H1 (cell line): Measurements from ENCODE around the gene NFIX. TPM values are rescaled to one million over a fixed set of nuclear protein-coding genes. Genes with fewer than 3 reads are reported as not detected.

ENCODE experiments used
- CTCF ChIA-PET: fragments of 300-600 bp; sonication (Branson Sonifier 250); formaldehyde crosslinking; loops from one replicate; lab custom pipeline; 2021; ENCODE audit not compliant: partially characterized antibody; lab: Charles Lee
- POLR2A ChIA-PET: fragments of 300-600 bp; sonication (Branson Sonifier 250); formaldehyde crosslinking; loops from one replicate; lab custom pipeline; 2021; ENCODE audit warnings: inconsistent platforms; ENCODE audit not compliant: partially characterized antibody; lab: Charles Lee
- DNase-seq, 2 experiments: peaks; one replicate each; pipeline versions ENCODE4 v3.0.0 to v3.0.0-alpha.2; 2010 to 2022; ENCODE audit warnings: low spot score in 2 of 2, low read depth in 1 of 2, mixed read lengths in 1 of 2
- FAIRE-seq: peaks from 2 replicates; lab custom pipeline; 2011; peaks lifted over from hg19 to GRCh38; lab: Jason Lieb, UNC
- H2AFZ ChIP-seq: 2 replicates; pipeline ENCODE4 v1.8.1; 2012; ENCODE audit warnings: low read length, inconsistent platforms
- H2AK5ac ChIP-seq: 2 replicates; pipeline ENCODE4 v1.6.1; 2013; ENCODE audit warnings: low read depth, low read length
- H2BK120ac ChIP-seq: replicated peaks from 2 replicates; pipeline ENCODE3; 2013; ENCODE audit warnings: low read depth, low read length, inconsistent platforms
- H2BK12ac ChIP-seq: 2 replicates; pipeline ENCODE4 v1.6.1; 2013; ENCODE audit warnings: low read depth, low read length
- H2BK15ac ChIP-seq: 2 replicates; pipeline ENCODE4 v1.6.1; 2013; ENCODE audit warnings: low read length
- H2BK20ac ChIP-seq: 2 replicates; pipeline ENCODE4 v1.6.1; 2013; ENCODE audit warnings: low read length
- H2BK5ac ChIP-seq: 2 replicates; pipeline ENCODE4 v1.6.1; 2013; ENCODE audit warnings: low read depth, low read length
- H3K14ac ChIP-seq: 2 replicates; pipeline ENCODE4 v1.6.1; 2013; ENCODE audit warnings: inconsistent platforms; ENCODE audit not compliant: insufficient read length
- H3K18ac ChIP-seq: 2 replicates; pipeline ENCODE4 v1.6.1; 2013; ENCODE audit warnings: low read length; ENCODE audit errors: extremely low read depth
- H3K23ac ChIP-seq: 2 replicates; pipeline ENCODE4 v1.6.1; 2013; ENCODE audit warnings: inconsistent platforms; ENCODE audit not compliant: insufficient read length
- H3K23me2 ChIP-seq: 2 replicates; pipeline ENCODE4 v1.6.1; 2013; ENCODE audit warnings: low read depth, low read length
- H3K27ac ChIP-seq: 2 replicates; pipeline ENCODE4 v1.6.1; 2011; ENCODE audit warnings: low read depth, low read length, inconsistent platforms
- H3K27me3 ChIP-seq, 4 experiments: replicated peaks in 1 of 4; 1 replicate in 1 of 4; 2 replicates in 3 of 4; pipeline versions ENCODE4 v1.6.1 to v1.8.1; 2011 to 2013; ENCODE audit warnings: low read length in 3 of 4, mild to moderate bottlenecking in 3 of 4, inconsistent platforms in 2 of 4, mixed read lengths in 2 of 4, moderate library complexity in 1 of 4; ENCODE audit not compliant: control insufficient read depth in 3 of 4, insufficient read depth in 3 of 4; ENCODE audit errors: extremely low read depth in 1 of 4
- H3K36me3 ChIP-seq, 4 experiments: 2 replicates each; pipeline versions ENCODE4 v1.6.1 to v1.8.1; 2011 to 2013; ENCODE audit warnings: mild to moderate bottlenecking in 4 of 4, low read length in 3 of 4, moderate library complexity in 2 of 4, control low read depth in 1 of 4, inconsistent platforms in 1 of 4; ENCODE audit not compliant: insufficient read depth in 4 of 4, control insufficient read depth in 2 of 4
- H3K4ac ChIP-seq: replicated peaks from 2 replicates; pipeline ENCODE3; 2013; ENCODE audit warnings: low read length, low read depth, mixed read lengths, inconsistent platforms; ENCODE audit not compliant: insufficient read length
- H3K4me1 ChIP-seq, 4 experiments: replicated peaks in 1 of 4; 1 replicate in 1 of 4; 2 replicates in 3 of 4; pipeline versions ENCODE4 v1.6.1 to v1.8.1; 2011 to 2013; ENCODE audit warnings: low read length in 3 of 4, inconsistent platforms in 2 of 4, mixed read lengths in 1 of 4; ENCODE audit not compliant: insufficient read depth in 4 of 4, control insufficient read depth in 3 of 4
- H3K4me2 ChIP-seq, 2 experiments: 2 replicates each; pipeline versions ENCODE4 v1.6.1 to v1.8.1; 2011 to 2013; ENCODE audit warnings: low read depth in 2 of 2, low read length in 2 of 2, control low read depth in 1 of 2, inconsistent platforms in 1 of 2, mild to moderate bottlenecking in 1 of 2; ENCODE audit not compliant: insufficient read depth in 1 of 2
- H3K4me3 ChIP-seq, 4 experiments: fragments of 200-600, 300-600 bp in 1 of 4; sonication (generic), shearing (Covaris generic), sonication (Bioruptor Twin) in 1 of 4; 2 replicates each; pipeline versions ENCODE4 v1.5.1 to v1.8.1; 2011 to 2016; ENCODE audit warnings: low read length in 4 of 4, low read depth in 3 of 4, control low read depth in 2 of 4, inconsistent platforms in 2 of 4, mild to moderate bottlenecking in 2 of 4, mixed read lengths in 1 of 4, moderate library complexity in 1 of 4; ENCODE audit not compliant: insufficient read depth in 2 of 4; ENCODE audit errors: extremely low read depth in 1 of 4
- H3K56ac ChIP-seq: replicated peaks from 2 replicates; pipeline ENCODE3; 2013; ENCODE audit warnings: low read depth, mild to moderate bottlenecking, mixed read lengths, low read length, inconsistent platforms; ENCODE audit not compliant: insufficient read length
- H3K79me1 ChIP-seq: 2 replicates; pipeline ENCODE4 v1.6.1; 2013; ENCODE audit warnings: low read depth, low read length, control low read depth
- H3K79me2 ChIP-seq, 2 experiments: 2 replicates each; pipeline versions ENCODE4 v1.6.1 to v1.8.1; 2012 to 2013; ENCODE audit warnings: low read length in 2 of 2, mild to moderate bottlenecking in 2 of 2, inconsistent platforms in 1 of 2; ENCODE audit not compliant: insufficient read depth in 2 of 2, control insufficient read depth in 1 of 2
- H3K9ac ChIP-seq, 4 experiments: replicated peaks in 1 of 4; 1 replicate in 1 of 4; 2 replicates in 3 of 4; pipeline versions ENCODE4 v1.6.1 to v1.8.1; 2011 to 2013; ENCODE audit warnings: low read depth in 3 of 4, low read length in 3 of 4, control low read depth in 2 of 4, mild to moderate bottlenecking in 2 of 4, moderate library complexity in 2 of 4, inconsistent platforms in 1 of 4; ENCODE audit errors: extremely low read depth in 1 of 4
- H3K9me3 ChIP-seq, 2 experiments: 2 replicates each; pipeline versions ENCODE4 v1.6.1 to v1.8.1; 2012 to 2013; ENCODE audit warnings: mild to moderate bottlenecking in 2 of 2, moderate library complexity in 2 of 2, control low read depth in 1 of 2, inconsistent platforms in 1 of 2, low read depth in 1 of 2, low read length in 1 of 2, mixed read lengths in 1 of 2; ENCODE audit not compliant: insufficient read depth in 2 of 2
- H4K20me1 ChIP-seq, 2 experiments: replicated peaks in 1 of 2; 2 replicates each; pipeline versions ENCODE3 to v1.8.1; 2011 to 2013; ENCODE audit warnings: inconsistent platforms in 2 of 2, low read length in 2 of 2, mild to moderate bottlenecking in 1 of 2; ENCODE audit not compliant: insufficient read depth in 2 of 2, control insufficient read depth in 1 of 2
- H4K5ac ChIP-seq: 2 replicates; pipeline ENCODE4 v1.6.1; 2013; ENCODE audit warnings: low read length, low read depth, mixed read lengths, inconsistent platforms; ENCODE audit not compliant: insufficient read length
- H4K8ac ChIP-seq: 2 replicates; pipeline ENCODE4 v1.8.0; 2013; ENCODE audit warnings: mild to moderate bottlenecking, moderate library complexity, low read length, inconsistent platforms; ENCODE audit not compliant: insufficient read depth; ENCODE audit errors: extremely low read depth
- H4K91ac ChIP-seq: replicated peaks from 2 replicates; pipeline ENCODE3; 2013; ENCODE audit warnings: low read length, mixed read lengths, inconsistent platforms; ENCODE audit not compliant: insufficient read length
- MAX ChIP-seq: IDR thresholded peaks from 2 replicates; pipeline ENCODE4 v1.6.1; 2012; ENCODE audit warnings: inconsistent platforms
- NANOG ChIP-seq: IDR thresholded peaks from 2 replicates; pipeline ENCODE4 v1.6.1; 2011; ENCODE audit warnings: low read length, low read depth, mild to moderate bottlenecking, inconsistent platforms; ENCODE audit not compliant: insufficient read depth, poor library complexity, severe bottlenecking
- POLR2AphosphoS5 ChIP-seq: IDR thresholded peaks from 2 replicates; pipeline ENCODE4 v1.6.1; 2011; ENCODE audit warnings: low read depth, low read length
- RBBP5 ChIP-seq: IDR thresholded peaks from 2 replicates; pipeline ENCODE4 v1.7.1; 2012; ENCODE audit warnings: low read depth, mild to moderate bottlenecking, inconsistent platforms, low read length, moderate library complexity, borderline replicate concordance
- SIN3A ChIP-seq, 2 experiments: IDR thresholded peaks in 1 of 2; conservative IDR thresholded peaks in 1 of 2; 2 replicates each; pipeline ENCODE4 v1.6.1; 2011 to 2012; ENCODE audit warnings: low read length in 2 of 2, improper control_type of control experiment in 1 of 2, low read depth in 1 of 2, mild to moderate bottlenecking in 1 of 2
- WGBS, 2 experiments: shearing (Covaris generic) in 1 of 2; methylation state at CpG; one replicate each; pipeline versions ENCODE4 v1.1.6 to v1.1.7; 2013 to 2015; ENCODE audit warnings: low lambda C conversion rate in 2 of 2, mixed read lengths in 2 of 2, inconsistent platforms in 1 of 2, low coverage in 1 of 2, missing lambda C conversion rate in 1 of 2; ENCODE audit not compliant: insufficient replicate concordance in 2 of 2, insufficient coverage in 1 of 2, insufficient read length in 1 of 2; ENCODE audit errors: extremely low coverage in 1 of 2, missing lambda C conversion rate in 1 of 2; 5-methylcytosine and 5-hydroxymethylcytosine counted together
- polyA plus RNA-seq, 7 experiments: library from polyadenylated mRNA; depleted of rRNA in 3 of 7; stranded (reverse) in 5 of 7; unstranded in 2 of 7; fragments of >200 nt in 5 of 7; fragments of 200-250 nt in 2 of 7; gene quantifications; 1 replicate in 5 of 7; 2 replicates in 1 of 7; 4 replicates in 1 of 7; pipeline versions ENCODE4 v1.2.1 to v1.2.3, GENCODE V29; 2011 to 2013; ENCODE audit warnings: missing spikeins in 2 of 7, mixed read lengths in 2 of 7
- total RNA-seq: library from RNA; stranded (reverse); fragmentation: NEBNext Ultra II Directional; extraction: Animal tissue kit (Norgen Biotek cat#: 25700); gene quantifications from 2 replicates; pipeline ENCODE4 v1.2.1, GENCODE V29; 2021
- TF ChIP-seq, protein P1 (sequence below): IDR thresholded peaks from 2 replicates; pipeline ENCODE4 v1.6.1; 2011; ENCODE audit warnings: low read length, improper control_type of control experiment
- TF ChIP-seq, protein P2 (sequence below): IDR thresholded peaks from 2 replicates; pipeline ENCODE4 v1.6.1; 2012; ENCODE audit warnings: inconsistent platforms

Gene NFIX
- total and polyA plus RNA-seq, 2 of the 8 experiments (the other 6 are each of a cell fraction or from before 2014, with no cell fraction given) = 0.03 to 0.20 TPM

GRCh38 chr19:13003081-13003480 is 7.8 kb downstream of the NFIX start:
- H4K5ac ChIP-seq = no peak overlapping the region
- ChIA-PET CTCF (interaction anchor here (0.7 to 12.9 kb wide), 9 partner anchors 11 to 92 kb away, joined by 3 to 175 read pairs (median 12); no protein-coding TSS in a partner anchor), POLR2A (interaction anchor here (0.6 to 1.4 kb wide), 5 partner anchors 12 to 190 kb away, joined by 3 to 4 read pairs (median 3); partner anchors contain the start of gene GADD45GIP1)
- H3K9me3 ChIP-seq = no peaks in the 10 kb centered on the region
- no peaks in the 10 kb centered on the region for H3K79me1 ChIP-seq
- H2BK12ac ChIP-seq = peak overlapping the region; percentile 80; the same call in 1 of the 2 replicates
- no peak overlapping the region for H3K27ac ChIP-seq
- H2BK5ac ChIP-seq = no peak overlapping the region
- H3K23ac ChIP-seq = no peak overlapping the region
- H3K79me2 ChIP-seq = no peaks in the 10 kb centered on the region
- no peak overlapping the region for H3K4me2 ChIP-seq
- no peaks in the 10 kb centered on the region for H3K23me2 ChIP-seq
- H3K4me1 ChIP-seq = peaks cover 0 to 6% (median 0%) of the 10 kb centered on the region in 4 experiments; a peak in 1 of 7 replicates
- no peak overlapping the region for H4K91ac ChIP-seq
- no peak overlapping the region for H3K4ac ChIP-seq
- DNase-seq (no peak), FAIRE-seq (no peak)
- H3K9ac ChIP-seq = no peak overlapping the region
- H2BK15ac ChIP-seq = 0 out of 2 replicates have a peak overlapping the region, but pooled peaks have one; percentile 19
- H3K18ac ChIP-seq = no peak overlapping the region
- H2AFZ ChIP-seq = no peak overlapping the region
- peaks cover 0 to 5% of the 10 kb centered on the region in 2 experiments for H4K20me1 ChIP-seq
- H3K4me3 ChIP-seq = no peak overlapping the region
- no peak overlapping the region for H2BK120ac ChIP-seq
- peaks cover 14 to 94% (median 74%) of the 10 kb centered on the region in 4 experiments for H3K27me3 ChIP-seq
- H2BK20ac ChIP-seq = no peak overlapping the region
- H3K14ac ChIP-seq = no peak overlapping the region
- H3K36me3 ChIP-seq = no peaks in the 10 kb centered on the region
- H2AK5ac ChIP-seq = 0 out of 2 replicates have a peak overlapping the region, but pooled peaks have one; percentile 65
- no peak overlapping the region for H3K56ac ChIP-seq
- no peak overlapping the region for H4K8ac ChIP-seq
- WGBS, 2 experiments = 89% methylated on average over 15 of the region's 15 CpGs; no CpG with 5 or more reads in 1 of the 2 experiments
- TF ChIP-seq NANOG (no peak), POLR2AphosphoS5 (no peak), RBBP5 (no peak), SIN3A (conservative IDR thresholded peaks at IDR 0.05 in 1 of 2, IDR thresholded peaks at IDR 0.05 in 1 of 2; ENCODE audit: low read depth in 1 of 2, low read length in 2 of 2) (no peak), MAX (no peak)
- TF ChIP-seq, protein P1, sequence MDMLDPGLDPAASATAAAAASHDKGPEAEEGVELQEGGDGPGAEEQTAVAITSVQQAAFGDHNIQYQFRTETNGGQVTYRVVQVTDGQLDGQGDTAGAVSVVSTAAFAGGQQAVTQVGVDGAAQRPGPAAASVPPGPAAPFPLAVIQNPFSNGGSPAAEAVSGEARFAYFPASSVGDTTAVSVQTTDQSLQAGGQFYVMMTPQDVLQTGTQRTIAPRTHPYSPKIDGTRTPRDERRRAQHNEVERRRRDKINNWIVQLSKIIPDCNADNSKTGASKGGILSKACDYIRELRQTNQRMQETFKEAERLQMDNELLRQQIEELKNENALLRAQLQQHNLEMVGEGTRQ = no peak
- TF ChIP-seq, protein P2, sequence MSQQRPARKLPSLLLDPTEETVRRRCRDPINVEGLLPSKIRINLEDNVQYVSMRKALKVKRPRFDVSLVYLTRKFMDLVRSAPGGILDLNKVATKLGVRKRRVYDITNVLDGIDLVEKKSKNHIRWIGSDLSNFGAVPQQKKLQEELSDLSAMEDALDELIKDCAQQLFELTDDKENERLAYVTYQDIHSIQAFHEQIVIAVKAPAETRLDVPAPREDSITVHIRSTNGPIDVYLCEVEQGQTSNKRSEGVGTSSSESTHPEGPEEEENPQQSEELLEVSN = no peak
